Midbrain (tissue), 1 donor: ENCODE data around the gene DAPK2.
"Not testable (repeated sequence)": the region's sequence is repeated elsewhere in the genome, so short reads cannot be mapped to it uniquely, and the experiment has no call there.

Experiments
- DNase-seq: peaks from one replicate; lab custom pipeline; 2025; lab: John Stamatoyannopoulos, UW

DAPK2 gene

DNA sequence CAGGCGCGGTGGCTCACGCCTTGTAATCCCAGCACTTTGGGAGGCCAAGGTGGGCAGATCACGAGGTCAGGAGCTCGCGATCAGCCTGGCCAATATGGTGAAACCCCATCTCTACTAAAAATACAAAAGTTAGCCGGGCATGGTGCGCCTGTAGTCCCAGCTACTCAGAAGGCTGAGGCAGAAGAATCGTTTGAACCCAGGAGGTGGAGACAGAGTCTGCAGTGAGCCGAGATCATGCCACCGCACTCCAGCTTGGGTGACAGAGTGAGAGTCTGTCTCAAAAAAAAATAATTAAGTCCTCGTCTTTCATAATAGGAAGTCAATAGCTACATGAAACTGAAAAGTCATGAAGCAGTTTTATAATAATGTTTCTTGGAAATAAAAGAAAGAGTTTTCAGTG lies 7.4 kb upstream of the DAPK2 start:
- not testable (repeated sequence) for DNase-seq

GRCh38 chr15:64052925-64053491 lies 6.7 kb upstream of the DAPK2 start:
- no peak for DNase-seq

DNA sequence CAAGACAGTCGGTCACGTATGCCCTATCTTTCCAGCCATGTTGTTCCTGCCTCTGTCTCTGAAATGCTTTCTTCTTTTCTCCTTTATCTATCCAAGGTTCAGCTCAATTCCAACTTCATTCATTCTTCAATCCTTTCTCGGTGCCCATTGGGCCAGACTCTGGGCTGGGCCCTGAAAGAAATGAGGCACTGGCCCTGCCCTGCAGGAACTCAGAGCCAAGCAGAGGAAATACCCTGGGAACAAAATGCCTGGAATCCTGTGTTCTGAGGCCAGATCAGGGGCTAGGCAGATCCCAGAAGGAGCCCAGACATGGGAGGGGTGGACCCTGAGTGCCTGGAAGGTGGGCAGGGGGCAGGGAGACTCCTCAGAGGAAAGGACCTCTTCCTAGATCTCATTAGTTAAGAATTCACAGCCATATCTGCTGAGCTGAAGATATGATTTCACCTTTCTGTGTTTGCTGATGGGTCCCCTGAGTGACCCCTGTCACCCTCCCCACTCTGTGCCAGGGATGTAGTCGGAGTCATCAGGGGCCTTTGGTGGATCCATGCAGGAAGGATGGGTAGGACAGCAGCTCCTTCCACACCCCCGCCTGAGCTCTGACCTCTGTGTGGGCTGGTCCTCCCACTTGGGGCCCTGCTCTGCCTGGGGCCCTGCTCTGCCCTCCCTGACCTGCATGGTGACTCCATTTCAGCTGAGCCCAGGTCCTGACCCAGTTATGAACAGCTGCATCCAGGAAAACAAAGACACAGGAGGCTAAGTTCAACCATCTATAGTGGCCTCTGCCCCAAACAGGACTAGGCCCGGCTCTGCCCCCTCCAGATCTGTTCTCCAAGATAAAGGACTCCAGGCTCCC lies 5.3 kb upstream of the DAPK2 start:
- DNase-seq = no peak

DNA sequence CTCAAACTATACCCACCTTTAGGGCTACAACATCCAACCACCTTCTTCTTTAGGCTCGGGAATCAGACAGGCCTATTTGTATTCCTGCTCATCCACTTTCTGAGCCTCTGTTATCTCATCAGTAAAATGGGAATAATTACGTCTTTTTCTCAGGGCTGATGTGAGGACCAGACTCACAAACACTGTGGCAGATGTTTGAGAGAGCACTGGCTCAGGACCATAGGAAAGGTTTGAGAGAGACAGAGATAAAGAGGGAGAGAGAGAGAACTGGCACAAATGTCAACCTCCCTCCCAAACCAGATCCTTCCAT lies 4.8 kb upstream of the DAPK2 start:
- DNase-seq = no peak

GRCh38 chr15:64050281-64051092 lies 4.2 kb upstream of the DAPK2 start:
- no peak for DNase-seq

GRCh38 chr15:64048781-64049460 lies 2.6 kb upstream of the DAPK2 start:
- no peak for DNase-seq

DNA sequence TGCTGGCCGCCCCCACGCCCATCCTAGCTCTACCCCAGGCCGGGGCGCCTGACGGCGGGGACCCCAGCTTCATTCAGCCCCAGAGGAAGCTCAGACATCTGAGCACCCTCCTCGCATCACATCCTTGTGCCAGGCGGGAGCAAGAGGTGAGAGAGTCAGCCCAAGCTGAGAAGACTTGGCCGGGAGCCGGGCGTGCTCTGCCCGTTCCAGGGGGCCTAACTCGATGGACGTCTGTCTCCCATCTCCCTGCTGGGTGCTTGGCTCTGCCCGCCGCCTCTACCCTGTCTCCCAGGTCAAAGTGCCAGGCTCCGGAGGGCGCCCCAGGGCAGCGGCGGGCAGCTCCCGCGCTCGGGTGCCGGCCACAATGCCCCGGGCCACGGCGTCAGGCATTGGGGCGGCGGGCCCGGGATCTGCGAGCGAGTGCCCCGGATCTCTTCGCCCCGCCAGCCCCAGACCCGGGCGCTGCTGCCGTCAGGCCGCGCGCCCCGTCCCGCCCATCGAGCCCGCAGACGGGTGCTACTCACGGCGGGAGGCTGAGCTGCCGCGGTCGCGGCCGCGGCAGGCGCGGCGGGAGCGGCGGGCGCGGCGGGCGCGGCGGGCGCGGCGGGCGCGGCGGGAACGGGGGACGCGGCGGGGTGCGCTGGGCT lies 388 bp downstream of the DAPK2 start:
- no peak for DNase-seq

DNA sequence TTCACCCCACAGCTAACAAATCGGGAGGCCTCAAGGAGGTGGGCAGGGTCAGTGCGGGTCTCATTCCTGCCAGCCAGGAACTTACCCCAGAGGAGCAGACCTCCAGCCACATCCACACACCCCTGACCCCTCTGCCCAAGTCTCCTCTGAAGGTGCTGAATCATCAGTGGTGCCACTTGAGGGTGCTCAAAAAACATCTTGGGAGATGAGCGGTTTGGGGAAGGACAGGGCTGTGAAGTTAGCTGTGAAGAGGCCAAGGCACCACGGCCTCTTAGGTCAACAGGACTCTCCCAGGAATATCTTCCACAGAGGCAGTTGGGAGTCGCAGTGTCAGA lies 1.2 kb downstream of the DAPK2 start:
- DNase-seq = no peak

- DNase-seq = no peak
These were observed 1.8 kb downstream of the DAPK2 start for GRCh38 chr15:64044300-64045100.

- DNase-seq = no peak
These were observed 7.2 kb downstream of the DAPK2 start for GRCh38 chr15:64038878-64039610.

GRCh38 chr15:64037966-64038365 lies 8.3 kb downstream of the DAPK2 start:
- no peak for DNase-seq

- no peak for DNase-seq
These were observed 9.2 kb downstream of the DAPK2 start for GRCh38 chr15:64037116-64037515.

DNA sequence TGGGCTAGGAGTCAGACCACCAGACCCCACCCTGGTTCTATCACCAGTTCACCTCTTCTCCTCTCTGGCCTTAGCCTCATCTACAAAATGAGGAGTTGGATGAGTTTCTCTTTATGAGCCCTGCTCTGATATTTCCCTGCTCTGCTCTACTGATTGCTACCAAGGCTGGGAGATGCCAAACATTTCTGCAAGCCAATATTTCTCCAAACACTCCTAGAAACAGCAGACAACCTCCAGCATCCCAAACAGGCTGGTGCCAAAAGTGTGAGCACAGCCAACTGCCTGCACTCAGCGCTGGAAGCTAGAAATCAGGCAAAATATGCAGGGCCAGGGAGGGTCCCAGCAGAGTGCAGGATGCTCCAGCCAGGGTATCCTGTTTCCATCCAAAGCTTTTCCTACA lies 10.8 kb downstream of the DAPK2 start:
- DNase-seq = no peak

GRCh38 chr15:64034519-64034918 lies 11.8 kb downstream of the DAPK2 start:
- DNase-seq = no peak

GRCh38 chr15:64032329-64032728 lies 14.0 kb downstream of the DAPK2 start:
- DNase-seq = no peak

DNA sequence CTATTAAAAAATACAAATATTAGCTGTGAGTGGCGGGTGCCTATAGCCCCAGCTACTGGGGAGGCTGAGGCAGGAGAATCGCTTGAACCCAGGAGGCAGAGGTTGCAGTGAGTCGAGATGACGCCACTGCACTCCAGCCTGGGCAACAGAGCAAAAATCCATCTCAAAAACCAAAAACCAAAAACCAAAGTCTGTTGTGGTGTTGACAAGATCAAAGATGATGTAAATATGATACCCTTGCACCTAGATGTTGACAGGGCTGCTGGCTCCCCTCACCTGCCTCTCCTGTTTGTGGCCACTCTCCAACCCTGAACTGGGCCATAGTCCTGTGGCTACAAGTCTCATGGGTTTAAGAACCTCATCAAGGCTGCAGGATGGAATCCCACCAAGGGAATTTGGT lies 16.2 kb downstream of the DAPK2 start:
- no peak for DNase-seq

GRCh38 chr15:64029633-64030032 lies 16.7 kb downstream of the DAPK2 start:
- DNase-seq = no peak

DNA sequence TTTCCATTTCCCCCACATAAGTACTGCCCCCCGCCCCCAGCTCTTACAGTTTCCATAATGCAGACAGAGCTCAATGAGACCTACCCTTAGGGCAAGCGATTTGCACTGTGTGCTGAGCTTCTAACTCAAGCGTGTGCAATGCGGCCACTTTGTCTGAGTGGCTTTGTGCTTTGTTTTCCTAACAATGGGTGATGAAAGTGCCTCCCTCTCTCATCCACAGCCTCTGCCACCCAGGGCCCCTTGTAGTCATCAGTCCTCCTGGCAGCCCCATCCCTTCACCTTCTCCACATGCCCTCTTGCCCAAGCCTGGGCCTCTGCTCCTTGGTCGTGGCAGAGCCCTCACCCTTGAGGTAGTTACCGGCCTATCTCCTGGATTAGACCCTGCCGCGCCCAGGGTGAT lies 17.2 kb downstream of the DAPK2 start:
- peak; percentile 84 for DNase-seq

GRCh38 chr15:64026591-64026990 lies 19.7 kb downstream of the DAPK2 start:
- DNase-seq = no peak
